ENCODE data around the gene GRIK4.

- TF ChIP-seq GATA2 (IDR thresholded peaks at IDR 0.05; ENCODE audit: low read depth, low read length) = peak; percentile 86
- peak; percentile 49; the same call in 1 of the 2 replicates for TF ChIP-seq GATA3 (IDR thresholded peaks at IDR 0.05; ENCODE audit: low read depth, low read length)
Observed at GRCh38 chr11:120832481-120833238, 321.1 kb downstream of the GRIK4 start.
